NT2/D1 (cell line): Measurements from ENCODE around the gene CFAP20DC.
"Not testable (repeated sequence)": the region's sequence is repeated elsewhere in the genome, so short reads cannot be mapped to it uniquely, and the experiment has no call there.

Experiments
- DNase-seq: peaks from one replicate; pipeline ENCODE4 v3.0.0-alpha.2; 2011; ENCODE audit warnings: low read depth, low spot score
- H3K27me3 ChIP-seq: 2 replicates; pipeline ENCODE4 v1.6.0; 2011; ENCODE audit warnings: mild to moderate bottlenecking; ENCODE audit not compliant: insufficient read length, insufficient read depth
- H3K36me3 ChIP-seq: 2 replicates; pipeline ENCODE4 v1.6.1; 2011; ENCODE audit warnings: mild to moderate bottlenecking, low read length, mixed read lengths; ENCODE audit not compliant: insufficient read depth, insufficient read length
- H3K4me1 ChIP-seq: 2 replicates; pipeline ENCODE4 v1.5.1; 2011; ENCODE audit not compliant: insufficient read depth, insufficient read length
- H3K4me3 ChIP-seq: 2 replicates; pipeline ENCODE4 v1.5.1; 2011; ENCODE audit warnings: low read depth; ENCODE audit not compliant: insufficient read length
- H3K9ac ChIP-seq: 2 replicates; pipeline ENCODE4 v1.6.0; 2011; ENCODE audit warnings: low read depth; ENCODE audit not compliant: insufficient read length
- H3K9me3 ChIP-seq: 2 replicates; pipeline ENCODE4 v1.5.1; 2011; ENCODE audit warnings: mild to moderate bottlenecking, low read length; ENCODE audit not compliant: insufficient read depth
- SUZ12 ChIP-seq: IDR thresholded peaks from 2 replicates; pipeline ENCODE4 v1.6.1; 2011; ENCODE audit not compliant: insufficient read length, insufficient read depth; ENCODE audit errors: extremely low read depth
- YY1 ChIP-seq: IDR thresholded peaks from 2 replicates; pipeline ENCODE4 v1.6.1; 2011; ENCODE audit not compliant: insufficient read length, insufficient read depth
- ZNF274 ChIP-seq: IDR thresholded peaks from 2 replicates; pipeline ENCODE4 v1.6.1; 2011; ENCODE audit warnings: mild to moderate bottlenecking, low read depth, low read length

CFAP20DC gene

GRCh38 chr3:58829321-58830000, 220.4 kb downstream of the CFAP20DC start:
- no peaks in the 10 kb centered on the region for H3K9me3 ChIP-seq
- no peak overlapping the region for H3K9ac ChIP-seq
- H3K27me3 ChIP-seq = no peaks in the 10 kb centered on the region
- DNase-seq = no peak
- no peaks in the 10 kb centered on the region for H3K4me1 ChIP-seq
- H3K4me3 ChIP-seq = no peak overlapping the region
- H3K36me3 ChIP-seq = peaks cover 52% of the 10 kb centered on the region
- TF ChIP-seq YY1 = no peak
- no peak for TF ChIP-seq ZNF274
- TF ChIP-seq SUZ12 = no peak

GRCh38 chr3:58824777-58825176, 225.0 kb downstream of the CFAP20DC start:
- Histone ChIP-seq H3K4me1 (no peaks in the 10 kb centered on the region), H3K4me3 (no peak overlapping the region), H3K9ac (no peak overlapping the region), H3K27me3 (no peaks in the 10 kb centered on the region), H3K36me3 (peaks cover 39% of the 10 kb centered on the region), H3K9me3 (no peaks in the 10 kb centered on the region)
- DNase-seq = no peak
- TF ChIP-seq ZNF274 (no peak), SUZ12 (no peak), YY1 (no peak)

GRCh38 chr3:58824285-58824684, 225.5 kb downstream of the CFAP20DC start:
- DNase-seq = peak; percentile 46

GRCh38 chr3:58806551-58807244, 243.1 kb downstream of the CFAP20DC start:
- not testable (repeated sequence) for H3K27me3 ChIP-seq, H3K9me3 ChIP-seq, H3K4me3 ChIP-seq, H3K9ac ChIP-seq, DNase-seq, H3K4me1 ChIP-seq, H3K36me3 ChIP-seq

More at GRCh38 chr3:58824285-58824684, 225.5 kb downstream of the CFAP20DC start:
- Histone ChIP-seq H3K4me3 (no peak overlapping the region), H3K9ac (no peak overlapping the region), H3K9me3 (no peaks in the 10 kb centered on the region), H3K27me3 (no peaks in the 10 kb centered on the region), H3K4me1 (no peaks in the 10 kb centered on the region), H3K36me3 (peaks cover 36% of the 10 kb centered on the region)
- TF ChIP-seq YY1 = no peak
- TF ChIP-seq SUZ12 = no peak
- no peak for TF ChIP-seq ZNF274

- Histone ChIP-seq H3K9ac (no peak overlapping the region), H3K4me3 (no peak overlapping the region), H3K27me3 (no peaks in the 10 kb centered on the region), H3K4me1 (no peaks in the 10 kb centered on the region), H3K9me3 (peaks cover 8% of the 10 kb centered on the region; the same call in 1 of the 2 replicates), H3K36me3 (peaks cover 3% of the 10 kb centered on the region)
- TF ChIP-seq YY1 = no peak
- no peak for TF ChIP-seq SUZ12
- no peak for DNase-seq
These were observed 244.9 kb downstream of the CFAP20DC start for GRCh38 chr3:58804914-58805313.

DNA sequence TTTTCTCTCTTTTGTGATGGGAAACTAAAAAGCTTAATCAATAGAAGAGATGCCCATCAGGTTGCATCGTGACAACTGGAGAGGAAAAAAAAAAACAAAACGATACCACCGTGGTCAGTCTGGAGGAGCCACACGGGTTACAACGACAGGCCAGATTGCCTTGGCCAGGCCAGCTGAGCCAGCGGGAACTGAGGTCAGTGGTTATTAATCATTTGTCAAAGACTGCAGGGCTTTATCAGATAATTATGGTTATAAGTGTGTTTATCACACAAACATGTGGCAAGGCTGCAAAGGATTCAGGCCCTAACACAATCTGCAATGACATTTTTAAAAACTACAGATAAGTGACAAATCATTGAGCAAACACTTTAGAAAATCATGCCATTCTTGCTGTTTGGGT, 248.3 kb downstream of the CFAP20DC start:
- H3K36me3 ChIP-seq = peaks cover 3% of the 10 kb centered on the region
- no peaks in the 10 kb centered on the region for H3K27me3 ChIP-seq
- H3K9me3 ChIP-seq = peaks cover 7% of the 10 kb centered on the region; the same call in 1 of the 2 replicates
- H3K4me3 ChIP-seq = no peak overlapping the region
- TF ChIP-seq YY1 = no peak
- TF ChIP-seq ZNF274 = no peak
- TF ChIP-seq SUZ12 = no peak
- DNase-seq = no peak
- no peaks in the 10 kb centered on the region for H3K4me1 ChIP-seq
- no peak overlapping the region for H3K9ac ChIP-seq

DNA sequence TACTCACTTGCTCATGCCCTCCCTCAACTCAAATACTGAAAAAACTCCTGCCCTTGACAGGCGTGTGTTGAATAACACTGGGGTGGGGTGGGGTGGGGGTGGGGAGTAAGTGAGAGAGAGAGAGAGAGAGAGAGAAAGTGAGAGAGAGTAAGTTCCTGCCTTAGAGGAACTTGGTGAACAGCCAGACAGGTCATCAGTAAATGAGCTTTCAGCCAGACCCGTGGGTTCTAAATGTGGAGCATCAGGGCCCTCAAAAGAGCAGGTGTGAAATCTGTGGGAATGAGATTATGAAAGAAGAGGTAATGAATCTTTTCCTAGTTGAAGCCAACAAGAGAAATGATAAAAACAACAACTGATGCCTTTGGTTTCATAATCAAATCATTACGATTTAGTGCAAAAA, 248.9 kb downstream of the CFAP20DC start:
- no peak for DNase-seq
- Histone ChIP-seq H3K4me3 (no peak overlapping the region), H3K9ac (no peak overlapping the region), H3K9me3 (peaks cover 1% of the 10 kb centered on the region; the same call in 1 of the 2 replicates), H3K36me3 (peaks cover 3% of the 10 kb centered on the region), H3K27me3 (no peaks in the 10 kb centered on the region), H3K4me1 (no peaks in the 10 kb centered on the region)
- no peak for TF ChIP-seq ZNF274
- TF ChIP-seq SUZ12 = no peak
